Cardiac fibroblast (primary cell): ENCODE measurements around the gene SHANK1.
"Not testable (repeated sequence)": the region's sequence is repeated elsewhere in the genome, so short reads cannot be mapped to it uniquely, and the experiment has no call there.

ENCODE experiments used
- DNase-seq, 2 donors: peaks; one replicate each; pipeline versions ENCODE4 v3.0.0 to v3.0.0-alpha.2; 2010; ENCODE audit warnings: low read depth in 2 of 2
- H3K4me3 ChIP-seq, 2 donors: replicated peaks in 1 of 2; 1 replicate in 1 of 2; 2 replicates in 1 of 2; pipeline ENCODE4 v1.5.1; 2011; ENCODE audit warnings: low read depth in 2 of 2, low read length in 2 of 2, mild to moderate bottlenecking in 2 of 2, moderate library complexity in 1 of 2
- TF ChIP-seq, protein P1 (sequence below): IDR thresholded peaks from one replicate; pipeline ENCODE4 v1.5.1; 2011; ENCODE audit warnings: low read depth, mild to moderate bottlenecking, low read length, inconsistent platforms

The SHANK1 gene

DNA sequence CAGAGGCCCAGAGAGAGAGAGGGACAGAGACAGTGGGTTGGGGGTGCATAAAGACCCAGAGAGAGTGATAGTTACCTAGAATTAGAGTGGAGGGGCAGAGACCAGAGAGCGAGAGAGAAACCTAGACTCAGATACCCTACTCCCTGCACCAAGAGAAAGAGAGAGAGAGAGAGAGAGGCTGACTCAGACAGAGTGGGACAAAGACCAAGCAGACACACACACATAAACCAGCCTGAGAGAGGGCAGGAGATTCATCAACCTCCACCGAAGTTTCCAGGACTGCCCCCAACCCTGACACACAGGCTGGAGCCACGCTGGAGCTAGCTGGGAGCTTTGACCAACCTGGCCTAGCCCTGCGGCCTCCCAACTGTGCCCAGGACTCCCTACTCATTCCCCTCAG lies 92.8 kb downstream of the SHANK1 start:
- H3K4me3 ChIP-seq = no peak overlapping the region
- TF ChIP-seq, protein P1, sequence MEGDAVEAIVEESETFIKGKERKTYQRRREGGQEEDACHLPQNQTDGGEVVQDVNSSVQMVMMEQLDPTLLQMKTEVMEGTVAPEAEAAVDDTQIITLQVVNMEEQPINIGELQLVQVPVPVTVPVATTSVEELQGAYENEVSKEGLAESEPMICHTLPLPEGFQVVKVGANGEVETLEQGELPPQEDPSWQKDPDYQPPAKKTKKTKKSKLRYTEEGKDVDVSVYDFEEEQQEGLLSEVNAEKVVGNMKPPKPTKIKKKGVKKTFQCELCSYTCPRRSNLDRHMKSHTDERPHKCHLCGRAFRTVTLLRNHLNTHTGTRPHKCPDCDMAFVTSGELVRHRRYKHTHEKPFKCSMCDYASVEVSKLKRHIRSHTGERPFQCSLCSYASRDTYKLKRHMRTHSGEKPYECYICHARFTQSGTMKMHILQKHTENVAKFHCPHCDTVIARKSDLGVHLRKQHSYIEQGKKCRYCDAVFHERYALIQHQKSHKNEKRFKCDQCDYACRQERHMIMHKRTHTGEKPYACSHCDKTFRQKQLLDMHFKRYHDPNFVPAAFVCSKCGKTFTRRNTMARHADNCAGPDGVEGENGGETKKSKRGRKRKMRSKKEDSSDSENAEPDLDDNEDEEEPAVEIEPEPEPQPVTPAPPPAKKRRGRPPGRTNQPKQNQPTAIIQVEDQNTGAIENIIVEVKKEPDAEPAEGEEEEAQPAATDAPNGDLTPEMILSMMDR = no peak
- DNase-seq = no peak

DNA sequence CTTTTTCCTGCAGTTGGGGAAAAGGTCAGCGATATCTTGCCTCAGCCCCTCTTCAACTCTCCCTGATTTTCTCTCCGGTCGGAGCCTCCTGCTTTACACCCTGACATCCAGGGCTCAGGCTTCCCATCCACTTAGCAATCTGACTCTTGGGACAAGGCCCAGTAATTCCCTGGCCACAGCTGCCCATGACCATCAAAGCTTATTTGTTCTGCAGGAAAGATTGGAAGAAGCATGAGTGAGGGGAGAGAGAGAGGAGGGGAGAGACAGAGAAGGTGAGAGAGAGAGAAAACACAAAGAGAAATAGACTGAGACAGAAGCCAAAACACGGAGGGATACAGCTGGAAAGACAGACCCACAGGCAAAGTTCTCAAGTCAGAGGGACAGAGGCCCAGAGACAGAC lies 93.6 kb downstream of the SHANK1 start:
- H3K4me3 ChIP-seq = no peak overlapping the region
- TF ChIP-seq, protein P1 = no peak
- DNase-seq = no peak

DNA sequence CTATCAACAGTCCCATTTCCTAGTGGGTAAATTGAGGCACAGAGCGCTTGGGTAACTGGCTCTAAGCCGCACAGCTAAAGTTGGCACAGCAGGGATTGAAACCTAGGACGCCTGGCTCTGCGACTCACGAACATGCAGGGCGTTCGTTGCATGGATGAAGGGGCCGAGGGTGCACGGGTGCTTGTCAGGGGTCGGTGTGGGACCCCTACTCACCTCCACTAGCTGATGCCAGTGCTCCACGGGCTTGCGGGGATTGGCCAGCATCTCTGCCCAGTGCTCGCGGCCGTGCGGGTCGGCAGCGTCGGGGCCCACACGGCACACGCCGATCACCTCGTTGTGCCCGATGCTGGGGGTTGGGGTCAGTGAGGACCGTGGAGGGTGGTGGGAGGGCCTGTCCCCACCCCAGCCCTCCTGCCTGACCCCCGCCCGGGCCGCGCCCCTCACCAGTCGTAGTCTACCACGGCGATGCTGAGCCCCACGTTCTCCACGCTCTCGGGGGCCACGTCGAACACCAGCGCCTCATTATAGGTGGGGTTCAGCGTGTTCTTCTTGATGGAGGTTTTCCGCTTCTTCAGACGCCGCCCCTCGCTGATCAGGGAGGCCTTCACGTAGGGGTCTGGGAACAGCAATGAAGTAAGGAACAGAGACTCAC lies 94.5 kb downstream of the SHANK1 start:
- TF ChIP-seq, protein P1 = no peak
- no peak for DNase-seq
- no peak overlapping the region for H3K4me3 ChIP-seq

DNA sequence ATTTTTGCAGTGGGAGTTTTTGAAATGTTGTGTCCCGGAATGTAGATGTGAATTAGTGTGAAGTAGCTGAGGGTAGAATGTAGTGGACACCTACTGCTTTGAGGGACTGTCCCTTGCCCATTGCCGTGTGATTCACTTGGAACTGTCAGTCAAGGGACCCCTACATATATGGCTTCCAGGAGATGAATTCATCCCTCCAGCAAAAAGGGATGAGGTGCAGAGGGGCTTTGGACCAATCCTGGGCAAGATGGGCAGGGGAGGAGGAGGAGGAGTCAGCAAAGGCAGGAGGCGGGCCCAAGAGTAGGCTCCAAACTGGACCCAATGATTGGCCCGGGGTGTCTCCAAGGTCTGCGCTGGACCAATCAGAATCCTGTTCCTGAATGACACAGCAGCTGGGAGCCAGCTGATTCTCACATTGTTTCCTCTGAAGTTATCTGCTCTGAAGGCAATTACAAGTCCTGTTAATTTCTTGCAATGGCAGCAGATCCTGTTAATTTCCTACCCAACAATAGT lies 99.2 kb downstream of the SHANK1 start:
- not testable (repeated sequence) for DNase-seq, H3K4me3 ChIP-seq

DNA sequence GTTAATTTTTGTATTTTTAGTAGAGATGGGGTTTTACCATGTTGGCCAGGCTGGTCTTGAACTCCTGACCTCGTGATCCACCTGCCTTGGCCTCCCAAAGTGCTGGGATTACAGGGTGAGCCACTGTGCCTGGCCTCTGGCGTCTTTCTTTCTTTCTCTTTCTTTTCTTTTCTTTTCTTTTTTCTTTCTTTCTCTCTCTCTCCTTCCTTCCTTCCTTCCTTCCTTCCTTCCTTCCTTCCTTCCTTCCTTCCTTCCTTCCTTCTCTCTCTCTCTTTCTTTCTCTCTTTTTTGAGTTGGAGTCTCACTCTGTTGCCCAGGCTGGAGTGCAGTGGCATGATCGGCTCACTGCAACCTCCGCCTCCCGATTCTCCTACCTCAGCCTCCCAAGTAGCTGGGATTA lies 100.4 kb downstream of the SHANK1 start:
- not testable (repeated sequence) for DNase-seq, H3K4me3 ChIP-seq

DNA sequence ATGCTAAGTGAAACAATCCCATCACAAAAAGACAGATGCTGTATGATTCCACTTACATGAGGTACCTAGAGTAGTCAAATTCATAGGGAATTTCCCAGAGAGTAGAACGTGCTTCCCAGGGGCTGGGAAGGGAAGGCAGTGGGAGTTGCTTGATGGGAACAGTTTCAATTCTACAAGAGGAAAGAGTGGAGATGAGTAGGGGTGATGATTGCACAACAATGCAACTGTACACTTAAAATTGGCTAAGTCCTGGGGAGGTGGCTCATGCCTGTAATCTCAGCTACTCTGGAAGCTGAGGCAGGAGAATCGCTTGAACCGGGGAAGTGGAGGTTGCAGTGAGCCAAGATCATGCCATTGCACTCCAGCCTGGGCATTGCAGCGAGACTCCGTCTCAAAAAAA lies 101.2 kb downstream of the SHANK1 start:
- not testable (repeated sequence) for DNase-seq, H3K4me3 ChIP-seq

DNA sequence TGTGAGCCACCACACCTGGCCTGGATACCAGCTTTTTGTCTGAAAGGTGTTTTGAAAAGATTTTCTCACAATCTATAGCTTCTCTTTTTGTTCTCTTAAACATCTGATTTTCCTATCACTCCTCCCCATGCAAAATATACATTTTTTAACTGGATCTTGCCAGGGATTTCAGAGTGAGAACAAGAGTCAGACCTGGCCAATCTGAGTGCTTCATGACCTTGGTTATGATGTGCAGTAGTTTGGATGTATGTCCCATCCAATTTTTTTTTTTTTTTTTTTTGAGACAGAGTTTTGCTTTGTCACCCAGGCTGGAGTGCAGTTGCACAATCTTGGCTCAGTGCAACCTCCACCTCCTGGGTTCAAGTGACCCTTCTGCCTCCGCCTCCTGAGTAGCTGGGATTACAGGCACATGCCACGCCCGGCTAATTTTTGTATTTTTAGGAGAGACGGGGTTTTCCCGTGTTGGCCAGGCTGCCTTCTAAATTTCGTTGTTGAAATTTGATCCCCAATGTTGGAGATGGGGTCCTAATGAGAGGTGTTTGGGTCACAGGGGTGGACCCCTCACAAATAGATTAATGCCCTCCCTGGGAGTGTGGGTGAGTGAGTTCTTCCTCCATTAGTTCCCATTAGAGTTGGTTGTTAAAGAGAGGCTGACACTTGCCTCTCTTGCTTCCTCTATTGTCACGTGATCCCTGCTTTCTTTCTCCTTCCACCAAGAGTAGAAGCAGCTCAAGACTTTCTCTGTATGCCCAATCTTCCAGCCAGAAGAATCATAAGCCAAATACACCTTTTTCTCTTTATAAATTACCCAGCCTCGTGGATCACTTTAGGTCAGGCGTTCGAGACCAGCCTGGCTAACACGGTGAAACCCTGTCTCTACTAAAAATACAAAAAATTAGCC lies 106.8 kb downstream of the SHANK1 start:
- H3K4me3 ChIP-seq, DNase-seq: not testable (repeated sequence)
